A549 (cell line): ENCODE data around the gene RASA2. TPM values are rescaled to one million over a fixed set of nuclear protein-coding genes. Genes with fewer than 3 reads are reported as not detected.

Source experiments
- ATAC-seq, 2 experiments: fragments of 200-7000 bp in 1 of 2; fragments of >200 bp in 1 of 2; cut with Nextera tagmentation in 1 of 2; cut with Tn5 transposase in 1 of 2; 3 replicates each; pipeline versions ENCODE4 v1.8.0 to v1.9.1; 2018 to 2020; ENCODE audit warnings: mild to moderate bottlenecking in 1 of 2, moderate library complexity in 1 of 2
- CTCF ChIA-PET: fragments of 300-600 bp; sonication (Branson Sonifier 250); formaldehyde crosslinking; extraction: SDS; loops from one replicate; lab custom pipeline; 2021; ENCODE audit warnings: antibody characterized with exemption, inconsistent platforms; lab: Yijun Ruan, JAX
- POLR2A ChIA-PET: fragments of 350-600 bp; formaldehyde crosslinking; extraction: SDS; loops from one replicate; lab custom pipeline; 2021; ENCODE audit warnings: antibody characterized with exemption, inconsistent platforms; lab: Yijun Ruan, JAX
- DNase-seq, 2 experiments: peaks; one replicate each; pipeline versions ENCODE4 v3.0.0 to v3.0.0-alpha.2; 2011 to 2016; ENCODE audit warnings: low read depth in 1 of 2, low spot score in 1 of 2
- FAIRE-seq: peaks from 2 replicates; lab custom pipeline; 2011; peaks lifted over from hg19 to GRCh38; lab: Jason Lieb, UNC
- H3K27ac ChIP-seq, 2 experiments: fragments of >200 bp; sonication (Bioruptor Twin); formaldehyde crosslinking; 3 replicates each; pipeline ENCODE4 v1.5.1; 2016 to 2017
- H3K4me1 ChIP-seq: fragments of >200 bp; sonication (Bioruptor Twin); formaldehyde crosslinking; 3 replicates; pipeline ENCODE4 v1.6.1; 2016
- H3K4me2 ChIP-seq: fragments of >200 bp; sonication (Bioruptor Twin); formaldehyde crosslinking; 3 replicates; pipeline ENCODE4 v1.6.1; 2016
- H3K4me3 ChIP-seq: fragments of >200 bp; sonication (Bioruptor Twin); formaldehyde crosslinking; 3 replicates; pipeline ENCODE4 v1.5.1; 2016
- H3K9me3 ChIP-seq: fragments of >200 bp; sonication (Bioruptor Twin); formaldehyde crosslinking; 3 replicates; pipeline ENCODE4 v1.6.1; 2016
- CHD2 ChIP-seq: fragments of 150-350 bp; IDR thresholded peaks from 2 replicates; pipeline ENCODE4 v1.6.1; 2014; ENCODE audit warnings: low read length; ENCODE audit not compliant: partially characterized antibody
- EHF ChIP-seq: fragments of 250-450 bp; sonication (Bioruptor Pico); IDR thresholded peaks from 2 replicates; pipeline ENCODE4 v1.5.0; 2020; ENCODE audit warnings: mild to moderate bottlenecking
- EP300 ChIP-seq, 2 experiments: fragments of >200 bp; sonication (Bioruptor Twin); formaldehyde crosslinking; IDR thresholded peaks; 2 replicates in 1 of 2; 3 replicates in 1 of 2; pipeline ENCODE4 v1.6.1; 2016 to 2017
- FOSB ChIP-seq: fragments of 250-450 bp; sonication (Bioruptor Pico); IDR thresholded peaks from 2 replicates; pipeline ENCODE4 v1.5.0; 2020; ENCODE audit warnings: mild to moderate bottlenecking, moderate library complexity
- FOSL2 ChIP-seq, 2 experiments: fragments of 450-650 bp in 1 of 2; fragments of >200 bp in 1 of 2; sonication (Bioruptor Twin) in 1 of 2; formaldehyde crosslinking; IDR thresholded peaks; 2 replicates each; pipeline versions ENCODE4 v1.5.0 to v1.6.1; 2016 to 2020; ENCODE audit warnings: mild to moderate bottlenecking in 1 of 2, moderate library complexity in 1 of 2
- FOXS1 ChIP-seq: fragments of 250-450 bp; sonication (Bioruptor Pico); IDR thresholded peaks from 2 replicates; pipeline ENCODE4 v1.5.0; 2020; ENCODE audit warnings: mild to moderate bottlenecking, moderate library complexity
- GATA3 ChIP-seq: IDR thresholded peaks from 2 replicates; pipeline ENCODE4 v1.6.1; 2012; ENCODE audit warnings: borderline replicate concordance
- HDAC2 ChIP-seq: fragments of 200-600 bp; sonication (generic); IDR thresholded peaks from 2 replicates; pipeline ENCODE4 v1.6.1; 2016
- HEYL ChIP-seq: fragments of 250-450 bp; sonication (Bioruptor Pico); IDR thresholded peaks from 2 replicates; pipeline ENCODE4 v1.8.0; 2021; ENCODE audit warnings: mild to moderate bottlenecking, moderate library complexity
- HOXB13 ChIP-seq: fragments of 250-450 bp; sonication (Bioruptor Pico); IDR thresholded peaks from 2 replicates; pipeline ENCODE4 v1.5.0; 2020; ENCODE audit warnings: low read depth, mild to moderate bottlenecking, moderate library complexity
- HOXB5 ChIP-seq: fragments of 250-450 bp; sonication (Bioruptor Pico); IDR thresholded peaks from 2 replicates; pipeline ENCODE4 v1.5.0; 2020; ENCODE audit warnings: mild to moderate bottlenecking, moderate library complexity
- KDM1A ChIP-seq: fragments of 200-600 bp; sonication (generic); IDR thresholded peaks from 2 replicates; pipeline ENCODE4 v1.6.1; 2016; ENCODE audit warnings: low read depth, mild to moderate bottlenecking
- MAFK ChIP-seq: fragments of 450-650 bp; IDR thresholded peaks from 2 replicates; pipeline ENCODE4 v1.6.1; 2014; ENCODE audit not compliant: partially characterized antibody
- MAZ ChIP-seq: fragments of 150-350 bp; IDR thresholded peaks from 2 replicates; pipeline ENCODE4 v1.6.1; 2014; ENCODE audit warnings: antibody characterized with exemption, low read depth, low read length, borderline replicate concordance
- MYC ChIP-seq: IDR thresholded peaks from 2 replicates; pipeline ENCODE4 v1.6.1; 2012; ENCODE audit warnings: mild to moderate bottlenecking, inconsistent platforms, low read length, improper control_type of control experiment, borderline replicate concordance
- NFE2L2 ChIP-seq: fragments of 150-350 bp; conservative IDR thresholded peaks from 2 replicates; pipeline ENCODE4 v1.6.1; 2014; ENCODE audit warnings: low read length
- NPAS2 ChIP-seq: fragments of 250-450 bp; sonication (Bioruptor Pico); IDR thresholded peaks from 2 replicates; pipeline ENCODE4 v1.8.0; 2022; ENCODE audit warnings: mild to moderate bottlenecking, moderate library complexity, borderline replicate concordance
- POLR2A ChIP-seq: IDR thresholded peaks from 2 replicates; pipeline ENCODE4 v1.6.1; 2012; ENCODE audit warnings: mild to moderate bottlenecking, low read length
- POLR2AphosphoS2 ChIP-seq: conservative IDR thresholded peaks from 2 replicates; pipeline ENCODE4 v1.6.1; 2012; ENCODE audit warnings: low read length, improper control_type of control experiment, inconsistent platforms
- ZC3H11A ChIP-seq: fragments of 450-650 bp; IDR thresholded peaks from 2 replicates; pipeline ENCODE4 v1.6.1; 2014; ENCODE audit warnings: antibody characterized with exemption, mild to moderate bottlenecking
- WGBS: methylation state at CpG from one replicate; pipeline ENCODE4 v1.1.6; 2017; ENCODE audit errors: missing lambda C conversion rate; 5-methylcytosine and 5-hydroxymethylcytosine counted together
- polyA plus RNA-seq, 4 experiments: library from polyadenylated mRNA; depleted of rRNA in 3 of 4; stranded (reverse); fragments of >200 nt; fragmentation: RNase III in 1 of 4; extraction: RNeasy Plus Mini Kit Qiagen cat#74134 plus additional on column Dnase treatment in 1 of 4; gene quantifications; 2 replicates in 3 of 4; 3 replicates in 1 of 4; pipeline ENCODE4 v1.2.3, GENCODE V29; 2011 to 2017
- TF ChIP-seq, protein P1 (sequence below): fragments of 250-450 bp; sonication (Bioruptor Pico); IDR thresholded peaks from 2 replicates; pipeline ENCODE4 v1.5.0; 2020; ENCODE audit warnings: low read depth, mild to moderate bottlenecking, moderate library complexity
- TF ChIP-seq, protein P2 (sequence below): IDR thresholded peaks from 2 replicates; pipeline ENCODE4 v1.6.1; 2012; ENCODE audit warnings: low read depth, borderline replicate concordance
- TF ChIP-seq, protein P3 (sequence below): fragments of 450-650 bp; IDR thresholded peaks from 2 replicates; pipeline ENCODE4 v1.6.1; 2014; ENCODE audit warnings: antibody characterized with exemption
- TF ChIP-seq, protein P4 (sequence below): fragments of 250-450 bp; sonication (Bioruptor Pico); IDR thresholded peaks from 2 replicates; pipeline ENCODE4 v1.5.0; 2021; ENCODE audit warnings: mild to moderate bottlenecking, moderate library complexity, borderline replicate concordance
- TF ChIP-seq, protein P5 (sequence below): IDR thresholded peaks from 2 replicates; pipeline ENCODE4 v1.6.1; 2012

RASA2 gene
- polyA plus RNA-seq, 2 of the 4 experiments (the other 2 are of a cell fraction): 6.7 to 12.0 TPM

DNA sequence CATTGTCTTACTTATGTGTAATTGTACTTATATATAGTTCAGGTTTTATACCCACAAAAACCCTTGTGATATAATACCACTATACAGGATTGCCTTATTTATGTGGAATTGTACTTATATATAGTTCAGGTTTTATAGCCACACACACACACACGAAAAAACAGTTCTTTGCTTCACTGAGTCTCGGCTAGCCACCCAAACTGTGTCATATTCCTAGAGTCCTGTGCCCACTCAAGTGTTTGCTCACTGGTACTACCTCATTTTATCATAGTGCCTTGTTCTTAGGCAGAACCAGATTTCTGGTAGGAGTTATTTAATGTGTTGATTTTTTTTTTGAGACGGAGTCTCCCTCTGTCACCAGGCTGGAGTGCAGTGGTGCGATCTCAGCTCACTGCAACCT lies 12.5 kb downstream of the RASA2 start:
- 94% methylated on average over 4 of the region's 4 CpGs for WGBS
- TF ChIP-seq ZC3H11A: no peak
- TF ChIP-seq, protein P1, sequence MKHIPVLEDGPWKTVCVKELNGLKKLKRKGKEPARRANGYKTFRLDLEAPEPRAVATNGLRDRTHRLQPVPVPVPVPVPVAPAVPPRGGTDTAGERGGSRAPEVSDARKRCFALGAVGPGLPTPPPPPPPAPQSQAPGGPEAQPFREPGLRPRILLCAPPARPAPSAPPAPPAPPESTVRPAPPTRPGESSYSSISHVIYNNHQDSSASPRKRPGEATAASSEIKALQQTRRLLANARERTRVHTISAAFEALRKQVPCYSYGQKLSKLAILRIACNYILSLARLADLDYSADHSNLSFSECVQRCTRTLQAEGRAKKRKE (CRISPR knock-in tag): no peak
- TF ChIP-seq KDM1A: no peak
- TF ChIP-seq HOXB13 (CRISPR knock-in tag): no peak
- no peak for TF ChIP-seq FOSB (CRISPR knock-in tag)
- TF ChIP-seq HEYL (CRISPR knock-in tag): no peak
- TF ChIP-seq CHD2: no peak
- TF ChIP-seq EHF (CRISPR knock-in tag): no peak
- TF ChIP-seq MAFK: no peak
- TF ChIP-seq, protein P2, sequence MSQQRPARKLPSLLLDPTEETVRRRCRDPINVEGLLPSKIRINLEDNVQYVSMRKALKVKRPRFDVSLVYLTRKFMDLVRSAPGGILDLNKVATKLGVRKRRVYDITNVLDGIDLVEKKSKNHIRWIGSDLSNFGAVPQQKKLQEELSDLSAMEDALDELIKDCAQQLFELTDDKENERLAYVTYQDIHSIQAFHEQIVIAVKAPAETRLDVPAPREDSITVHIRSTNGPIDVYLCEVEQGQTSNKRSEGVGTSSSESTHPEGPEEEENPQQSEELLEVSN: no peak
- TF ChIP-seq, protein P3, sequence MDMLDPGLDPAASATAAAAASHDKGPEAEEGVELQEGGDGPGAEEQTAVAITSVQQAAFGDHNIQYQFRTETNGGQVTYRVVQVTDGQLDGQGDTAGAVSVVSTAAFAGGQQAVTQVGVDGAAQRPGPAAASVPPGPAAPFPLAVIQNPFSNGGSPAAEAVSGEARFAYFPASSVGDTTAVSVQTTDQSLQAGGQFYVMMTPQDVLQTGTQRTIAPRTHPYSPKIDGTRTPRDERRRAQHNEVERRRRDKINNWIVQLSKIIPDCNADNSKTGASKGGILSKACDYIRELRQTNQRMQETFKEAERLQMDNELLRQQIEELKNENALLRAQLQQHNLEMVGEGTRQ: no peak
- no peak for TF ChIP-seq EP300 (IDR thresholded peaks at IDR 0.05)
- no peak for TF ChIP-seq HOXB5 (CRISPR knock-in tag)
- TF ChIP-seq, all 56 proteins: peak for 0
- DNase-seq (no peak), ATAC-seq (no peak), FAIRE-seq (no peak)
- ChIA-PET CTCF (interaction anchor here (0.9 to 1.4 kb wide), 5 partner anchors 8 to 62 kb away, joined by 3 to 5 read pairs (median 4); no protein-coding TSS in a partner anchor), POLR2A (no interaction called here)
- H3K4me3 ChIP-seq: no peak overlapping the region
- H3K4me1 ChIP-seq: 0 out of 3 replicates have a peak, but pooled peaks cover 4% of the 10 kb centered on the region
- H3K27ac ChIP-seq: no peak overlapping the region
- H3K4me2 ChIP-seq: no peak overlapping the region
- no peaks in the 10 kb centered on the region for H3K9me3 ChIP-seq

DNA sequence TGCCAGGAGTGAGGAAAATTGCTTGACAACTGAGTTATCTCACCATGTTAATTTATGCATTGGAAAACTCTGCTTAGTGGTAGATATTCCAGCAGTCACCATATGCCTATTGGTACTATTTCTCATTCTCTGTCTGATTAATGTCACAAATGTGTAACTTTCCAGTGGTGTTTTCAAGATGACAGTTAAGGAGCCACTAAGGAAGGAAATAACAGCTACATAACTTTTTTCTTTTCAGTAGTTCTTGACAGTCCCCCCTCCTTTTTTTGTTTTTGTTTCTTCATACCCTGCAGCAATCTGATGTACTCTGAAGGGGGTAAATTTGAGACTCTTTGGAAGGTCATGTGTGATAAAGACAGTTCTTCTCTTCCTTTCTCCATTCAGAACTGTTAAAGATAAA lies 13.1 kb downstream of the RASA2 start:
- ChIA-PET POLR2A (no interaction called here), CTCF (interaction anchor here (1.4 kb wide), 1 partner anchor 9 kb away, joined by 4 read pairs; no protein-coding TSS in a partner anchor)
- Histone ChIP-seq H3K4me1 (0 out of 3 replicates have a peak, but pooled peaks cover 4% of the 10 kb centered on the region), H3K9me3 (no peaks in the 10 kb centered on the region), H3K4me2 (no peak overlapping the region), H3K4me3 (no peak overlapping the region), H3K27ac (no peak overlapping the region)
- ATAC-seq (no peak), FAIRE-seq (no peak), DNase-seq (no peak)
- no peak for TF ChIP-seq HDAC2
- TF ChIP-seq, protein P1 (CRISPR knock-in tag): no peak

DNA sequence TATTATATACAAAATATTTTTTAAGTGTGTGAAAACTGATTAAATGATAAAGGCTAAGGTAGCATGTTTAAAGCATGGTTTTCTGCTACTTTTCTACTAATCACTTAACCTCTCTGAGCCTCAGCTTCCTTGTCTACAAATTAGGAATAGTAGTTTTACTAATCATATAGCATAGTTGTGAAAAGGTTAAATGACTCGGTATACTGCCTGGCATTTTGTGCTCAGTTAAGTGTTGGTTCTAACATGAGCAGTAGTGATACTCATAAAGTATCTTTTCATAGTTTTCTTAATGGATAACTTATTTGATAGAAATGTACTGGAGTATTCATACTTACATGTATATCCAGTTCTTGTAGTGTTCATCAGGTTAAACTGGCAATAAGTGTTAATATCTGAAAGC lies 13.6 kb downstream of the RASA2 start:
- CTCF ChIA-PET: interaction anchor here (0.8 to 1.4 kb wide), 3 partner anchors 9 to 40 kb away, joined by 3 to 6 read pairs (median 4); no protein-coding TSS in a partner anchor
- TF ChIP-seq GATA3: no peak
- TF ChIP-seq, protein P3: no peak
- no peak for TF ChIP-seq POLR2AphosphoS2
- TF ChIP-seq MAZ: no peak
- TF ChIP-seq CHD2: no peak
- TF ChIP-seq ZC3H11A: no peak
- no peak for TF ChIP-seq HEYL (CRISPR knock-in tag)
- TF ChIP-seq FOSB (CRISPR knock-in tag): no peak
- no peak for TF ChIP-seq FOXS1 (CRISPR knock-in tag)
- no peak for TF ChIP-seq POLR2A
- TF ChIP-seq, protein P2: no peak
- TF ChIP-seq NPAS2 (CRISPR knock-in tag): no peak
- TF ChIP-seq, protein P4, sequence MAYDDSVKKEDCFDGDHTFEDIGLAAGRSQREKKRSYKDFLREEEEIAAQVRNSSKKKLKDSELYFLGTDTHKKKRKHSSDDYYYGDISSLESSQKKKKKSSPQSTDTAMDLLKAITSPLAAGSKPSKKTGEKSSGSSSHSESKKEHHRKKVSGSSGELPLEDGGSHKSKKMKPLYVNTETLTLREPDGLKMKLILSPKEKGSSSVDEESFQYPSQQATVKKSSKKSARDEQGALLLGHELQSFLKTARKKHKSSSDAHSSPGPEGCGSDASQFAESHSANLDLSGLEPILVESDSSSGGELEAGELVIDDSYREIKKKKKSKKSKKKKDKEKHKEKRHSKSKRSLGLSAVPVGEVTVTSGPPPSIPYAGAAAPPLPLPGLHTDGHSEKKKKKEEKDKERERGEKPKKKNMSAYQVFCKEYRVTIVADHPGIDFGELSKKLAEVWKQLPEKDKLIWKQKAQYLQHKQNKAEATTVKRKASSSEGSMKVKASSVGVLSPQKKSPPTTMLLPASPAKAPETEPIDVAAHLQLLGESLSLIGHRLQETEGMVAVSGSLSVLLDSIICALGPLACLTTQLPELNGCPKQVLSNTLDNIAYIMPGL (CRISPR knock-in tag): no peak
- TF ChIP-seq, protein P5, sequence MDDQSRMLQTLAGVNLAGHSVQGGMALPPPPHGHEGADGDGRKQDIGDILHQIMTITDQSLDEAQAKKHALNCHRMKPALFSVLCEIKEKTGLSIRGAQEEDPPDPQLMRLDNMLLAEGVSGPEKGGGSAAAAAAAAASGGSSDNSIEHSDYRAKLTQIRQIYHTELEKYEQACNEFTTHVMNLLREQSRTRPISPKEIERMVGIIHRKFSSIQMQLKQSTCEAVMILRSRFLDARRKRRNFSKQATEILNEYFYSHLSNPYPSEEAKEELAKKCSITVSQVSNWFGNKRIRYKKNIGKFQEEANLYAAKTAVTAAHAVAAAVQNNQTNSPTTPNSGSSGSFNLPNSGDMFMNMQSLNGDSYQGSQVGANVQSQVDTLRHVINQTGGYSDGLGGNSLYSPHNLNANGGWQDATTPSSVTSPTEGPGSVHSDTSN: no peak
- TF ChIP-seq FOSL2 (IDR thresholded peaks at IDR 0.05): no peak
- no peak for TF ChIP-seq FOSL2 (CRISPR knock-in tag; IDR thresholded peaks at IDR 0.05)
- no peak for TF ChIP-seq NFE2L2
- no peak for TF ChIP-seq MYC

More for the DNA sequence above, 13.6 kb downstream of the RASA2 start:
- H3K4me3 ChIP-seq: no peak overlapping the region
- ATAC-seq (no peak), FAIRE-seq (no peak), DNase-seq (no peak)
- H3K4me2 ChIP-seq: no peak overlapping the region
- 96% methylated on average over 1 of the region's 1 CpG for WGBS
- H3K4me1 ChIP-seq: 0 out of 3 replicates have a peak, but pooled peaks cover 4% of the 10 kb centered on the region
- no peaks in the 10 kb centered on the region for H3K9me3 ChIP-seq
- POLR2A ChIA-PET: interaction anchor here (1.9 kb wide), 1 partner anchor 13 kb away, joined by 6 read pairs; the partner anchor contains the start of gene RASA2
- no peak overlapping the region for H3K27ac ChIP-seq
